Astrocyte (in vitro differentiated cells and primary cell): ENCODE results near the gene SNX10. TPM values are rescaled to one million over a fixed set of nuclear protein-coding genes. Genes with fewer than 3 reads are reported as not detected.
A peak's percentile ranks its signal among the peaks of the same experiment; 100 is the strongest.

Experiments
- DNase-seq: peaks from one replicate; pipeline ENCODE4 v3.0.0-alpha.2; 2010; ENCODE audit warnings: low read depth
- FAIRE-seq: peaks from 2 replicates; lab custom pipeline; 2011; peaks lifted over from hg19 to GRCh38; lab: Jason Lieb, UNC
- H2AFZ ChIP-seq: 2 replicates; pipeline ENCODE4 v1.6.0; 2012; ENCODE audit warnings: low read depth, low read length, inconsistent platforms
- H3K27ac ChIP-seq: 2 replicates; pipeline ENCODE4 v1.5.1; 2011; ENCODE audit warnings: low read depth, low read length, inconsistent platforms
- H3K27me3 ChIP-seq: 2 replicates; pipeline ENCODE4 v1.6.0; 2011; ENCODE audit warnings: low read length, inconsistent platforms; ENCODE audit not compliant: insufficient read depth
- H3K36me3 ChIP-seq: 2 replicates; pipeline ENCODE4 v1.5.1; 2011; ENCODE audit warnings: low read length, inconsistent platforms; ENCODE audit not compliant: insufficient read depth
- H3K4me1 ChIP-seq: 2 replicates; pipeline ENCODE4 v1.5.1; 2011; ENCODE audit warnings: low read length, inconsistent platforms; ENCODE audit not compliant: insufficient read depth
- H3K4me2 ChIP-seq: 2 replicates; pipeline ENCODE4 v1.6.0; 2012; ENCODE audit warnings: low read length, inconsistent platforms
- H3K4me3 ChIP-seq: 2 replicates; pipeline ENCODE4 v1.5.1; 2011; ENCODE audit warnings: low read depth, mild to moderate bottlenecking, low read length, inconsistent platforms; ENCODE audit not compliant: insufficient read depth
- H3K79me2 ChIP-seq: 2 replicates; pipeline ENCODE4 v1.6.0; 2012; ENCODE audit warnings: mild to moderate bottlenecking, low read length, inconsistent platforms; ENCODE audit not compliant: insufficient read depth
- H3K9ac ChIP-seq: 2 replicates; pipeline ENCODE4 v1.6.0; 2012; ENCODE audit warnings: mild to moderate bottlenecking, low read length, inconsistent platforms
- H3K9me3 ChIP-seq: 2 replicates; pipeline ENCODE4 v1.5.1; 2012; ENCODE audit warnings: low read depth, mild to moderate bottlenecking, low read length, inconsistent platforms; ENCODE audit not compliant: insufficient read depth
- H4K20me1 ChIP-seq: 2 replicates; pipeline ENCODE4 v1.6.0; 2012; ENCODE audit warnings: low read length, inconsistent platforms; ENCODE audit not compliant: insufficient read depth
- H3K27ac Mint-ChIP-seq: one replicate; pipeline ENCODE4 v1.8.0; 2021; ENCODE audit warnings: mild to moderate bottlenecking, mixed read lengths; ENCODE audit not compliant: unreplicated experiment
- H3K27me3 Mint-ChIP-seq: one replicate; pipeline ENCODE4 v1.8.0; 2021; ENCODE audit warnings: low read depth, mixed read lengths; ENCODE audit not compliant: unreplicated experiment
- H3K36me3 Mint-ChIP-seq: one replicate; pipeline ENCODE4 v1.8.0; 2021; ENCODE audit warnings: low read depth, mixed read lengths; ENCODE audit not compliant: unreplicated experiment
- H3K4me1 Mint-ChIP-seq: one replicate; pipeline ENCODE4 v1.8.0; 2021; ENCODE audit warnings: low read depth, mixed read lengths; ENCODE audit not compliant: unreplicated experiment
- H3K4me3 Mint-ChIP-seq: one replicate; pipeline ENCODE4 v1.8.0; 2021; ENCODE audit warnings: mild to moderate bottlenecking, moderate library complexity, mixed read lengths; ENCODE audit not compliant: unreplicated experiment
- H3K9me3 Mint-ChIP-seq: one replicate; pipeline ENCODE4 v1.8.0; 2021; ENCODE audit warnings: mild to moderate bottlenecking, mixed read lengths; ENCODE audit not compliant: unreplicated experiment
- CTCF ChIP-seq: IDR thresholded peaks from 2 replicates; pipeline ENCODE4 v1.5.1; 2011; ENCODE audit warnings: low read depth, mild to moderate bottlenecking, inconsistent platforms, low read length, moderate library complexity; ENCODE audit not compliant: insufficient read depth
- EZH2 ChIP-seq: IDR thresholded peaks from 2 replicates; pipeline ENCODE4 v1.6.1; 2012; ENCODE audit warnings: mild to moderate bottlenecking, low read length, inconsistent platforms; ENCODE audit not compliant: insufficient read depth
- total RNA-seq: library from RNA; stranded (reverse); gene quantifications from 2 replicates; pipeline ENCODE4 v1.2.1, GENCODE V29; 2021

Gene SNX10
- total RNA-seq, 1 donor from 2014 or later: 5.4 TPM

- Mint-ChIP-seq H3K27me3 (peaks cover 8% of the 10 kb centered on the region), H3K9me3 (no peaks in the 10 kb centered on the region), H3K36me3 (peaks cover 2% of the 10 kb centered on the region), H3K27ac (peak overlapping the region; percentile 23), H3K4me3 (no peak overlapping the region), H3K4me1 (peaks cover 8% of the 10 kb centered on the region)
- Histone ChIP-seq H3K36me3 (no peaks in the 10 kb centered on the region), H3K4me3 (no peak overlapping the region), H3K27me3 (no peaks in the 10 kb centered on the region), H3K27ac (no peak overlapping the region), H2AFZ (no peak overlapping the region), H3K79me2 (no peaks in the 10 kb centered on the region), H3K9ac (no peak overlapping the region), H4K20me1 (no peaks in the 10 kb centered on the region), H3K4me2 (no peak overlapping the region), H3K4me1 (no peaks in the 10 kb centered on the region), H3K9me3 (no peaks in the 10 kb centered on the region)
- no peak for DNase-seq
- no peak for TF ChIP-seq EZH2
- TF ChIP-seq CTCF: no peak
- no peak for FAIRE-seq
Observed at GRCh38 chr7:26305090-26305868, 13.6 kb downstream of the SNX10 start.

DNA sequence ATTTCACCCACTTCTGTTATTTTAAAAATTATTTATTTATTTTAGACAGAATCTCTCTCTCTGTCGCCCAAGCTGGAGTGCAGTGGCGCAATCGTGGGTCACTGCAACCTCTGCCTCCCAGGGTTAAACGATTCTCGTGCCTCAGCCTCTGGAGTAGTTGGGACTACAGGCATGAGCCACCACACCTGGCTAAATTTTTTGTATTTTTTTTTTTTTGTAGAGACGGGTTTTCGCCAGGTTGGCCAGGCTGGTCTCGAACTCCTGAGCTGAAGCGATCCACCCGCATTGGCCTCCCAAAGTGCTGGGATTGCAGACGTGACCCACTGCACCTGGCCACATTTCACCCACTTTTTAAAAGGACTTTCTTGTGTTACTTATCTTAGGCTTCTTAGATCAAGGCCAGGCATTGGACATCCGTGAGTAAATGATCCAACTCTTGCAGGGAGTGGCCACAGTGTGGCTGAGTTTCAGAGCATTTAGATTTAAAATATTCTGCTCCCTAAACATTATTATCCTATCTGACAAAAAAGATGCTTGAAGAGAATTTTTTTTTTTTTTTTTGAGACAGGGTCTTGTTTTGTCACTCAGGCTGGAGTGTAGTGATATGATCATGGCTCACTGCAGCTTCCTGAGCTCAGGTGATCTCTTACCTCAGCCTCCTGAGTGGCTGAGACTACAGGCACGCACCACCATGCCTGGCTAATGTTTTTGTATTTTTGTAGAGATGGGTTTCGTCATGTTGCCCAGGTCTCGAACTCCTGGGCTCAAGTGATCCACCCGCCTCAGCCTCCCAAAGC lies 14.4 kb downstream of the SNX10 start:
- Histone ChIP-seq H3K4me2 (no peak overlapping the region), H3K9ac (no peak overlapping the region), H3K9me3 (no peaks in the 10 kb centered on the region), H3K4me3 (no peak overlapping the region), H2AFZ (no peak overlapping the region), H3K4me1 (no peaks in the 10 kb centered on the region), H3K79me2 (no peaks in the 10 kb centered on the region), H4K20me1 (no peaks in the 10 kb centered on the region), H3K27ac (no peak overlapping the region), H3K27me3 (no peaks in the 10 kb centered on the region), H3K36me3 (no peaks in the 10 kb centered on the region)
- H3K9me3 Mint-ChIP-seq: no peaks in the 10 kb centered on the region
- TF ChIP-seq EZH2 (no peak), CTCF (no peak)
- peaks cover 2% of the 10 kb centered on the region for H3K36me3 Mint-ChIP-seq
- H3K27ac Mint-ChIP-seq: no peak overlapping the region
- H3K4me3 Mint-ChIP-seq: no peak overlapping the region
- no peak for DNase-seq
- peaks cover 8% of the 10 kb centered on the region for H3K27me3 Mint-ChIP-seq
- FAIRE-seq: no peak
- peaks cover 8% of the 10 kb centered on the region for H3K4me1 Mint-ChIP-seq
